ENCODE measurements around the gene AFF3. TPM values are rescaled to one million over a fixed set of nuclear protein-coding genes. Genes with fewer than 3 reads are reported as not detected.

Gene AFF3
- total RNA-seq, 2 experiments from 2014 or later: 3.1 to 3.5 TPM

GRCh38 chr2:99722476-99722875 lies 419.9 kb downstream of the AFF3 start:
- ChIA-PET CTCF (no interaction called here), POLR2A (no interaction called here)
- H3K4me1 Mint-ChIP-seq (ENCODE audit: low read depth): no peaks in the 10 kb centered on the region
- DNase-seq: no peak
- ATAC-seq: no peak
- peaks cover 12% of the 10 kb centered on the region for H3K9me3 Mint-ChIP-seq
- no peaks in the 10 kb centered on the region for H3K36me3 Mint-ChIP-seq (ENCODE audit: low read depth)
- no peaks in the 10 kb centered on the region for H3K27me3 Mint-ChIP-seq
- intact Hi-C loops (cut with micrococcal nuclease): no loop called here
- no peak overlapping the region for H3K27ac Mint-ChIP-seq
- TF ChIP-seq CTCF (IDR thresholded peaks at IDR 0.05): no peak
- no peak overlapping the region for H3K4me3 Mint-ChIP-seq

- no peak for ATAC-seq
- Mint-ChIP-seq H3K9me3 (peaks cover 12% of the 10 kb centered on the region), H3K4me1 (ENCODE audit: low read depth) (no peaks in the 10 kb centered on the region), H3K36me3 (ENCODE audit: low read depth) (no peaks in the 10 kb centered on the region), H3K27me3 (no peaks in the 10 kb centered on the region), H3K27ac (no peak overlapping the region), H3K4me3 (no peak overlapping the region)
- POLR2A ChIA-PET: no interaction called here
- TF ChIP-seq CTCF (IDR thresholded peaks at IDR 0.05): no peak
- intact Hi-C loops (cut with micrococcal nuclease): no loop called here
- CTCF ChIA-PET: no interaction called here
- DNase-seq: no peak
Observed at GRCh38 chr2:99719102-99719501, 423.3 kb downstream of the AFF3 start.

- no peaks in the 10 kb centered on the region for H3K4me1 Mint-ChIP-seq (ENCODE audit: low read depth)
- DNase-seq: no peak
Observed at GRCh38 chr2:99715956-99716355, 426.4 kb downstream of the AFF3 start.

GRCh38 chr2:99714349-99714748 lies 428.0 kb downstream of the AFF3 start:
- Mint-ChIP-seq H3K4me3 (no peak overlapping the region), H3K27ac (no peak overlapping the region), H3K4me1 (ENCODE audit: low read depth) (no peaks in the 10 kb centered on the region), H3K36me3 (ENCODE audit: low read depth) (no peaks in the 10 kb centered on the region), H3K9me3 (no peaks in the 10 kb centered on the region), H3K27me3 (no peaks in the 10 kb centered on the region)
- ChIA-PET CTCF (no interaction called here), POLR2A (interaction anchor here (0.6 kb wide), 1 partner anchor 13 kb away, joined by 3 read pairs; no protein-coding TSS in a partner anchor)
- intact Hi-C loops (cut with micrococcal nuclease): no loop called here
- DNase-seq: no peak
- no peak for ATAC-seq
- TF ChIP-seq CTCF (IDR thresholded peaks at IDR 0.05): no peak

More at GRCh38 chr2:99715956-99716355, 426.4 kb downstream of the AFF3 start:
- POLR2A ChIA-PET: no interaction called here
- no peak for TF ChIP-seq CTCF (IDR thresholded peaks at IDR 0.05)
- Mint-ChIP-seq H3K27ac (no peak overlapping the region), H3K4me3 (no peak overlapping the region), H3K9me3 (no peaks in the 10 kb centered on the region), H3K27me3 (no peaks in the 10 kb centered on the region), H3K36me3 (ENCODE audit: low read depth) (no peaks in the 10 kb centered on the region)
- CTCF ChIA-PET: no interaction called here
- intact Hi-C loops (cut with micrococcal nuclease): no loop called here
- ATAC-seq: no peak

GRCh38 chr2:99711144-99711543 lies 431.2 kb downstream of the AFF3 start:
- DNase-seq (no peak), ATAC-seq (no peak)
- ChIA-PET POLR2A (no interaction called here), CTCF (no interaction called here)
- Mint-ChIP-seq H3K9me3 (no peaks in the 10 kb centered on the region), H3K27ac (no peak overlapping the region), H3K27me3 (no peaks in the 10 kb centered on the region), H3K4me1 (ENCODE audit: low read depth) (no peaks in the 10 kb centered on the region), H3K36me3 (ENCODE audit: low read depth) (no peaks in the 10 kb centered on the region), H3K4me3 (no peak overlapping the region)
- intact Hi-C loops (cut with micrococcal nuclease): no loop called here
- no peak for TF ChIP-seq CTCF (IDR thresholded peaks at IDR 0.05)

All from activated CD8-positive, alpha-beta T cell treated with anti-CD3 and anti-CD28 coated beads for 36 hours (primary cell).